Prostate gland (tissue), 2 donors: ENCODE results near the gene BARX2.

Experiments
- POLR2AphosphoS5 ChIP-seq: sonication (generic); formaldehyde crosslinking; IDR thresholded peaks from one replicate; pipeline ENCODE4 v1.6.1; 2017; ENCODE audit warnings: antibody characterized with exemption
- TF ChIP-seq, protein P1 (sequence below), 4 experiments: fragments of 200-600 bp in 2 of 4; fragments of 450-650 bp in 2 of 4; sonication (generic) in 2 of 4; IDR thresholded peaks; 1 replicate in 3 of 4; 2 replicates in 1 of 4; pipeline ENCODE4 v1.5.1; 2016 to 2019; ENCODE audit warnings: antibody characterized with exemption in 4 of 4, mild to moderate bottlenecking in 2 of 4, moderate library complexity in 2 of 4

DNA sequence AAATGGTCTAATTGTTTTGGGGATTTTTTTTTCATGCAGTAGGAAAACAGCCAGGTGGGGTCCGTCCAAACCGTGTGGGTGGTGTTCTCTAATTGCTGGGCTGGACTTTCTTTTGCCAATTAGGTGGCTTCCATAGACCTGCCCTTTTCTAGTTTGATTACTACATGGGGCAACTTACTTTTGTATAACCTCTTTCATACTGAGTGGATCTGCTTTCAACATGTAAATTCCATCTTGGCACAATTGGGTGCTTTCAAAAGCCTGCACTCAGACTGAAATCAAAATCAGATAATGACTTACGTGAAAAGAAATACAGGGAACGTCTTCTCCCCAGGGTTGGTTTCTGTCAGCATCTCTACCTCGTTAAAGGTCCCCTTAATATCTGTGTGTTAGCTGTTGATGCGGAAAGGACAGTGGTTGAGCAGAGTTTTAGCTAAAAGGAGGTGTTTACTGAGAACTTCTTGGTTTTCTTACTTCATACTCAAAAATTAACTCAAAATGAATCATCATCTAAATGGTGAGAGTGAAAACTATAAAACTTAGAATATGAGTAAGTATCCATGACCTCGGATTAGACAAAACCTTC, 72.1 kb downstream of the BARX2 start:
- TF ChIP-seq, protein P1, sequence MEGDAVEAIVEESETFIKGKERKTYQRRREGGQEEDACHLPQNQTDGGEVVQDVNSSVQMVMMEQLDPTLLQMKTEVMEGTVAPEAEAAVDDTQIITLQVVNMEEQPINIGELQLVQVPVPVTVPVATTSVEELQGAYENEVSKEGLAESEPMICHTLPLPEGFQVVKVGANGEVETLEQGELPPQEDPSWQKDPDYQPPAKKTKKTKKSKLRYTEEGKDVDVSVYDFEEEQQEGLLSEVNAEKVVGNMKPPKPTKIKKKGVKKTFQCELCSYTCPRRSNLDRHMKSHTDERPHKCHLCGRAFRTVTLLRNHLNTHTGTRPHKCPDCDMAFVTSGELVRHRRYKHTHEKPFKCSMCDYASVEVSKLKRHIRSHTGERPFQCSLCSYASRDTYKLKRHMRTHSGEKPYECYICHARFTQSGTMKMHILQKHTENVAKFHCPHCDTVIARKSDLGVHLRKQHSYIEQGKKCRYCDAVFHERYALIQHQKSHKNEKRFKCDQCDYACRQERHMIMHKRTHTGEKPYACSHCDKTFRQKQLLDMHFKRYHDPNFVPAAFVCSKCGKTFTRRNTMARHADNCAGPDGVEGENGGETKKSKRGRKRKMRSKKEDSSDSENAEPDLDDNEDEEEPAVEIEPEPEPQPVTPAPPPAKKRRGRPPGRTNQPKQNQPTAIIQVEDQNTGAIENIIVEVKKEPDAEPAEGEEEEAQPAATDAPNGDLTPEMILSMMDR (IDR thresholded peaks at IDR 0.05), result no peak
- no peak for TF ChIP-seq POLR2AphosphoS5
